NCI-H1417 (cell line): ENCODE results near the gene ASTN2.
"Not testable (repeated sequence)": the region's sequence is repeated elsewhere in the genome, so short reads cannot be mapped to it uniquely, and the experiment has no call there.

Source experiments
- DNase-seq, 3 experiments: peaks; one replicate each; lab custom pipeline; 2025; lab: John Stamatoyannopoulos, UW

Gene ASTN2

GRCh38 chr9:116700882-116701865 is 713.7 kb downstream of the ASTN2 start:
- peak in 2 of 3 experiments; percentile 52 to 80 for DNase-seq

GRCh38 chr9:116700279-116700678 is 714.6 kb downstream of the ASTN2 start:
- DNase-seq, result no peak

DNA sequence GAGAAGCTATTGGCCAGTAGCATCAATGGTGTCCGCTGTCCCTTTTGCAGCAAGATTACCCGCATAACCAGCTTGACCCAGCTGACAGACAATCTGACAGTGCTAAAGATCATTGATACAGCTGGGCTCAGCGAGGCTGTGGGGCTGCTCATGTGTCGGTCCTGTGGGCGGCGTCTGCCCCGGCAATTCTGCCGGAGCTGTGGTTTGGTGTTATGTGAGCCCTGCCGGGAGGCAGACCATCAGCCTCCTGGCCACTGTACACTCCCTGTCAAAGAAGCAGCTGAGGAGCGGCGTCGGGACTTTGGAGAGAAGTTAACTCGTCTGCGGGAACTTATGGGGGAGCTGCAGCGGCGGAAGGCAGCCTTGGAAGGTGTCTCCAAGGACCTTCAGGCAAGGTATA is 717.0 kb downstream of the ASTN2 start:
- no peak for DNase-seq

DNA sequence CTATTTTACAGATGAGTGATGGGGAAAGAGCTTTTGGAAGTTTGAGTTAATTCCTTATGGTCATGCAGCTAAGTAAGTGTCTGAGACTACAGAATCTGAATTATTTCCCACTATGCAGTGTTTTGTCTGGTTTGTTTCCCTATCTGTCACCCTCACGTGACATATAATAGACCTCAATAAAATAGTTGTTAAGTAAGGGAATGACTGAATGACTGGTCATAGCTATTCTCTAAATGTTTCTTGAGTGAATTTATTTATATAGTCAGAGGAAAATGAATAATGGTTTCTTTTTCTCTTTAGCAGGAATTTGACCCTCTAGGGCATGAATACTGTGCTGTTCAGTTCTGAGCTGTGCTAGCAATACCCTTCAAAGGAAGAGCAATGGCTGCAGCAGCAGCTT is 717.5 kb downstream of the ASTN2 start:
- no peak for DNase-seq

GRCh38 chr9:116695438-116695837 is 719.4 kb downstream of the ASTN2 start:
- DNase-seq, result no peak

DNA sequence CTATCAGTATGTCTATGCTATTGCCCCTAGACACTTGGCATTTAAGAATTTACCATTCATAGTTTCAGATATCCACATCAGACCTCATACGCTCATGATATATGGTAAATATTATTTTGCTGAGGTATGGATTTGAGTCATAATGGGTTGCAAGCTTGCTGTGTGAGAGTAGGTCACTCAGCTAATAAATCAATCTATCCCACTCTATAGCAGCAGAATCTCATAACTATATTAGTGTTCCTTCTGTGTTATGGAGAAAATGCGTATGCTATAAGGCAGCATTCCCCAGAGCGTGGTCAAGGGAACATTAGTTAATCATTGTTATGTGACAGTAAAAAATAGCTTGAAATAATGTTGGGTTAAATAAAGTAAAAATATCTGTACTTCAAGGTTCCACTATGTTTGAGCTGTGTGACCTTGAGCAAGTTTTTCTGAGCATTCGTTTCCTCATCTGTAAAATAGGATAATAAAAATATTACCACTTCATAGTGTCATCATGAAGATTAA is 720.0 kb downstream of the ASTN2 start:
- no peak for DNase-seq

GRCh38 chr9:116693233-116693731 is 721.6 kb downstream of the ASTN2 start:
- no peak for DNase-seq

DNA sequence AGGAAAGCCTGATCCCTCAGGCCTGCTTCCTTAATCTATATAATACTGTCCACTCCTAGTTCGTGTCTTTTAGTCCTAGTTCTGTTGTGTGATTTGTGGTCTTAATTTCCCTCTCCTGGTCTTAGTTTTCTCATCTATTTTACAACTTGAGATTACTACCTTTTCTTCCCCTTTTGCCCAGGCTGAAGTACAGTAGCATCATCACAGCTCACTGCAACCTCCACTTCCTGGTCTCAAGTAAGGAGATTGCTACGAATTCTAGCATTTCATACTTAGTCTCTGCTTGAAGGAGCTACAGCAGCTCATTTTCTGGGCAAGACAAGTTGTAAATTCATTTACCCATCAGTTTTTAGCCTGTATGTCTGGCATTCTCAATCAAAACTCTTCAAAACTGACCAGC is 722.2 kb downstream of the ASTN2 start:
- no peak for DNase-seq

GRCh38 chr9:116691607-116692006 is 723.2 kb downstream of the ASTN2 start:
- DNase-seq, result no peak

DNA sequence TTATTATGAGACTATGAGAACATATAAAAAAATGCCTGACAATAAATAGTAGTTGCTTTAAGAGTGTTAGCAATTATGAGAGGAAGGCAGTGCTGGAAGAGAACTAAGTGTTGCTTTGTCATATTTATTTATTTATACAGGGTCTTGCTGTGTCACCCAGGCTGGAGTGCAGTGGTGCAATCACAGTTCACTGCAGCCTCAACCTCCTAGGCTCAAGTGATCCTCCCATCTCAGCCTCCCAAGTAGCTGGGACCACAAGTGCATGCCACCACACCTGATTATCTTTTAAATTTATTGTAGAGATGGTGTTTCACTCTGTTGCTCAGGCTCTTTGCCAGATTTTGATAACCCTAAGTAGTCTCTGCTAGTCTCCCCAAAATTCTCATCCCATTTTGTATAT is 724.1 kb downstream of the ASTN2 start:
- not testable (repeated sequence) for DNase-seq

GRCh38 chr9:116689486-116690032 is 725.3 kb downstream of the ASTN2 start:
- no peak for DNase-seq

DNA sequence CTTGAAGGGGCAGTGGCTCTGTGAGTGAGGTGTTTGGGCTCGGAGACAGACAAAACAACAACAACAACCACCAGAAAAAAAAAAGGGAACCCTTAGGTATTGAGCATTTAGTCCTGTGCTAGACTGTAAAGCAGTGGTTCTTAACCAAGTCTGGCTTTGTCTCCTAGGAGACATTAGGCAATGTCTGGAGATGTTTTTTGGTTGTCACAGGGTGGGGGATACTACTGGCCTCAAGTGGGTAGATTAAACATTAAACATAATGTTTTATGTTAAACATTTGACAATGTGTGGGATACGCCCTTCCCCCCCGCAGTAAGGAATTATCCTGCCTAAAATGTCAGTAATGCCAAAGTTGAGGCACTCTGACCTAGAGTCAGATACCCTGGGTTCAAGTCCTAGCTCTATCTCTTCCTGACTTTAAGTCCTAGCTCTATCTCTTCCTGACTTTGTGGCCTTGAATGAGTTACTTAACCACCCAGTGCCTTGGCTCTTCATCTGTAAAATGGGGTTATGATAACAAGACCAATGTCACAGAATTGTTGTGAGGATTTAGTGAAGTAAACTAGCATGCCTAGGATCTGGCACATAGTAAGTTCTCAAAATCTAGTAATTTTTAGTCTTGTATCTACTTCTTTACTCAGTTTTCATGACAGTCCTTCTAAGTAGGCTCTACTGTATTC is 725.9 kb downstream of the ASTN2 start:
- DNase-seq, result no peak

- peak in 2 of 3 experiments; percentile 47 to 75 for DNase-seq
Observed at GRCh38 chr9:116687754-116688135, 727.1 kb downstream of the ASTN2 start.

DNA sequence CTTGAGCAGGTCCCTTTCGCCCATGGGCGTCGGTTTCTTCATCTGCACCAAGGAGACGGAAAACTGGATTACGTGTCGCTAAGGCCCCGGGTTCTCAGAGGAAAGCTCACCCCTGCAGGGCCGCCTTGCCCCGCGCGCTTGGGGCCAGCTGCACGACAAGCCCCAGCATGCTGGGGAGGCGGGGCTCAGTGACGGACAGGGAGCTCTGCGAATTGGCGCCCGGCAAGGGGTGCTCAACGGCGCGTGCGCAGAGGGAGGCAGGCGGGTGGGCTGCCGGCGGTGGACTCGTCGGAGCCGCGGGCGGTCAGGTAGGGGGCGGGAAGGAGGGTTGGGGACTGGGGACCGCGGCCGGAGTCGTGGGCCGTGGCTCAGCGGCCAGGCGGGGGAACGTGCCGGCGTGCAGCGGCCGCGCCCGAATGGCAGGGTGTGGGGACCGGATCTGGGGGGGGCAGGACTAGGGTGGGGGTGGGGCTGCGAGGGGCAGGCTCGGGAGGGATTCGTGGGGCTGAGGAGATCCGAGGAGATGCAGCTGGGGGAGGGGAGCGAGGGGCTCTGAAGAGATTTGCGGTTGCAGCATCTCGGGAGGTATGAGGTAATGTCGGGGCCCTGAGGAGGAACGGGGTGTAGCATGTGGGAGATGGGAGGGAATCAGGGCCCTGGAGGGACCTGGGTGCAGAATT is 727.6 kb downstream of the ASTN2 start, which contains the start of gene TRIM32:
Gene TRIM32, plus strand, starts transcription at position 232 of the 680 bp plus-strand sequence. CDS start 10,438 bp downstream, outside the sequence.
- DNase-seq, result peak; percentile 83 to 98 (median 97)

DNA sequence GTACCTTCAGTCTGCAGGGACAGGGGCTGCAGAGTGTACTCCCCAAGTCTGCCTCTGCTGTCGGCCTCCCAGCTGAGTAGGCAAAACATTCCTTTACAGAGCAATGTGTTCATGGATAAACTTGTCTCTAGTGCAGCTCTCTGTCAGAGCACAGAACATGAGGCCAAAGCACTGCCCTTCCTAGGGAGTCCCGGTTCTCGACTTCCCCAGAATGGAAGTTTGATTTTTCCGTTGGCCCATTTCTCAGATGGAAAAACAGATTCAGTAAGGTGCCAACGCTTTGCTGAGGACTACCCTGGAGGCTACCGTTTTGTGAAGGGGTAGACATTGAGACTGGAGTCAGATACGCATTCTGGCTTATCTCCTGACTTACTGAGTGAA is 728.2 kb downstream of the ASTN2 start:
- DNase-seq, result no peak

DNA sequence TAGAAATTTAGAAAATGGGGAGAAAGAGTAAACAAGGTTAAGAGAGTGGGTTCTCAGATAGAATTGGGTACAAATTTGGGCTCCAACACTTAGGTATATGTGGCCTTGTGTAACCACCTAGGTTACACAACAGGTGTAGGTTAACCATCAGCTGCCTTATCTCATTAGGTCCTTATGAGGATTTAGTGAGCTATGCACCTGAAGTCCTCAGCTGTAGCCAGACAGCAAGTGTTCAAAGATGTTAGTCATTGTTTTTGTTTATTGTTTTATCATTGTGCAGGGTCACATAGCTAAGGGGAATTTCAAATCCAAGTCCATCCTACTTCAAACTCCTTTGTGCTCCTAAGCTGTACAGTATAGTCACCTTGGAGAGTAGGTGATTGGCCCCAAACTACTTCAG is 728.7 kb downstream of the ASTN2 start:
- DNase-seq, result peak in 1 of 3 experiments; percentile 36

GRCh38 chr9:116685166-116685565 is 729.7 kb downstream of the ASTN2 start:
- no peak for DNase-seq

- DNase-seq, result no peak
Observed at GRCh38 chr9:116683535-116683934, 731.3 kb downstream of the ASTN2 start.

DNA sequence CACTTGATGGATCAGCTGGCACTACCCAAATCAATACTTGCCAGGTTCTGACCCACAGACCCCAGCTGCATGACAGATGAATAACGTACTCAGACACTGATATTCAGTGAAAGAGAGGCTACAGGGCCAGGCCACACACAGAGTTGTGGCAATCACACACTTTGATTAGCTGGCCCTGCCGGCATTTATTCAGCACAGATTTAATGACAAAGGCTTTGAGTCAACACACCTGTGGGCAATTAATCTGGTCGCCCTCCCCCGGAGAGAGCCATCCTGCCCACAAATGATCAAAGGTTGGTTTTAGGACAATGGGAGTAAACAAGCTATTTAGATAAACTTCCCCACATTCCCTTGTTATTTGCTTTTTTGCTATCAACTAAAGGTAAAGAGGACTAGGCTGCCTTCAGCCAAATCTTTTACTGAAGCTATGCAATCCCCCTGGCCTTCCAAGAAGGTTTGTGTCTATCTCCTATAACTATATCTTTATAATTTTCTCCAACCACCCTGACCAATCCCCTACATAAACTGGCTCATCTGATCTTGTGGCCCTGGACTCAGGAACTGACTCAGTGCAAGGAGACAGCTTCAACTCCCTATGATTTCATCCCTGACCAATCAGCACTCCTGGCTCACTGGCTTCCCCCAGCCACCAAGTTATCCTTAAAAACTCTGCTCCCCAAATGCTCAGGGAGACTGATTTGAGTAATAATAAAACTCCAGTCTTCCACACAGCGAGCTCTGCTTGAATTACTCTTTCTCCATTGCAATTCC is 740.5 kb downstream of the ASTN2 start:
- DNase-seq, result no peak

DNA sequence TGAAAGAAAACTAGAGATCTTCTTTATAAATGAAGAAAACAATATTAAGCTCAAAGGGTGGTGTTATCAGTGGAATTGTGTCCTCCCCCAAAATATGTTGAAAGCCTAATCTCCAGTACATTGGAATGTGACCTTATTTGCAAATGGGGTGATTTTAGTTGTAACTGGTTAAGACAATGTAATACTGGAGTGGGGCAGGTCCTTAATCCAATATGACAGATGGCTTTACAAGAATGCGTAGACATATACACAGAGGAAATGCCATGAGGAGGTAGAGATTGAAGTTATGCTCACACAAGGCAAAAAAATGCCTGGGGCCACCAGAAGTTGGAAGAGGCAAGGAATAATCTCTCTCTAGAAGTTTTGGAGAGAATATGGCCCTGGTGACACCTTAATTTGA is 741.5 kb downstream of the ASTN2 start:
- no peak for DNase-seq

GRCh38 chr9:116671605-116672004 is 743.3 kb downstream of the ASTN2 start:
- no peak for DNase-seq
